Adipose tissue (tissue), 3 donors: ENCODE results near the gene MSANTD1. TPM values are rescaled to one million over a fixed set of nuclear protein-coding genes. Genes with fewer than 3 reads are reported as not detected.

Experiments used
- H3K27ac ChIP-seq: one replicate; pipeline ENCODE4 v1.5.1; 2013; ENCODE audit warnings: low read depth, low read length
- WGBS, 3 donors: extraction: QIAGEN DNeasy Blood & Tissue Kit; methylation state at CpG; one replicate each; pipeline ENCODE4 v1.1.7; 2013; 5-methylcytosine and 5-hydroxymethylcytosine counted together
- polyA plus RNA-seq, 3 donors: library from polyadenylated mRNA; stranded (reverse); fragments of 200-250 nt; gene quantifications; one replicate each; pipeline ENCODE4 v1.2.3, GENCODE V29; 2013
- donor health status: healthy with polysubstance abuse.
- donor health status: Bipolar disorder and iron deficiency.
- donor health status: healthy.

Gene MSANTD1
- polyA plus RNA-seq, 3 donors = 0.22 to 0.36 TPM; not detected in 1

DNA sequence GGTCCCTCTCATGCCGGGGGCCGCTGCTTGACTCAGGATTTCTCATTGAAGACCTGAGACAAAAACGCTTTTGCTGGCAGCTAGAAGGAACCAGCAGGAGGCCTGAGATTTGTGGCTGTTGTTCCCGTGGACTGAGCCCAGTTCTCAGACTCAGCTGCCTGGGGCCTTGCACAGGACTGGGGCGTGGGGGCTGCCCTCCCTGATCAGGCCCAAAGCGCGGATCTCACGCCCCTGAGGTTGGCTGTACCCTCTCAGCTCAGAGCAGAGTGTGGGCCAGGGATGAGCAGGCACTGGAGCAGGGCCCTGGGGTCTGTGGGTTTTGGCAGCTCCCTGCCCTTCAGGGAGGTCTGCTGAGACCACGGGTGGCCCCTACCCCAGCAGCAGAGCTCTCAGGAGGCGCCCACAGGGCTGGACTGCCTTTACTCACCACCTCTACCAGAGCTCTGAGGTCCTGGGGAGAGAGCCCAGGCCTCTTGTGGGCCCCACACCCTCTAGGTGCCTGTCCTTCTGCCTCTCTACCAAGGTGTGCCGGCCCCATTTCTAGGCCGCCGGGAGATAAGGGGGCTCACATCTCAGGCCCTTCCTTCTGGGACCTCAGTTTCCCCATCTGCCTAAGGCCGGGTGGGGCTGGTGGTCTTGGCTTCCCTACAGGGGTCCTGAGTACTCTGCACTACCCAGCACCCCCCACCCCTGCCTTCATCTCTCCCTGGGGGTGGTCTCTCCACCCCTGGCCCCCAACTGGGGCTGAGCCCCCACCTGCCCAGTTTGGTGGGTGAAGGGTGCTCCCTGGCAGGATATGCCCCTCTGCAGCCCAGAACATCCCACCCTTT, 5.6 kb downstream of the MSANTD1 start:
- 91 to 93% (median 93%) methylated on average over 14 of the region's 14 CpGs for WGBS, 3 donors
- no peak overlapping the region for H3K27ac ChIP-seq

- H3K27ac ChIP-seq = no peak overlapping the region
- 93 to 97% (median 95%) methylated on average over 33 to 36 of the region's 36 CpGs for WGBS, 3 donors
Measured at GRCh38 chr4:3255611-3256186, 6.7 kb downstream of the MSANTD1 start.

GRCh38 chr4:3256230-3257102, 7.5 kb downstream of the MSANTD1 start:
- no peak overlapping the region for H3K27ac ChIP-seq
- 85 to 93% (median 87%) methylated on average over 21 of the region's 21 CpGs for WGBS, 3 donors

GRCh38 chr4:3257103-3257555, 8.2 kb downstream of the MSANTD1 start:
- no peak overlapping the region for H3K27ac ChIP-seq
- WGBS, 3 donors = 91 to 93% (median 92%) methylated on average over 9 of the region's 9 CpGs

GRCh38 chr4:3257556-3258482, 8.9 kb downstream of the MSANTD1 start:
- H3K27ac ChIP-seq = no peak overlapping the region
- 86 to 93% (median 89%) methylated on average over 29 of the region's 29 CpGs for WGBS, 3 donors

- no peak overlapping the region for H3K27ac ChIP-seq
- 86 to 93% (median 92%) methylated on average over 35 of the region's 35 CpGs for WGBS, 3 donors
Measured at GRCh38 chr4:3261411-3262207, 12.7 kb downstream of the MSANTD1 start.

- no peak overlapping the region for H3K27ac ChIP-seq
- whole genome bisulfite sequencing, 3 donors = 84 to 91% (median 88%) methylated on average over 23 of the region's 23 CpGs
Measured at GRCh38 chr4:3262208-3263052, 13.5 kb downstream of the MSANTD1 start.

DNA sequence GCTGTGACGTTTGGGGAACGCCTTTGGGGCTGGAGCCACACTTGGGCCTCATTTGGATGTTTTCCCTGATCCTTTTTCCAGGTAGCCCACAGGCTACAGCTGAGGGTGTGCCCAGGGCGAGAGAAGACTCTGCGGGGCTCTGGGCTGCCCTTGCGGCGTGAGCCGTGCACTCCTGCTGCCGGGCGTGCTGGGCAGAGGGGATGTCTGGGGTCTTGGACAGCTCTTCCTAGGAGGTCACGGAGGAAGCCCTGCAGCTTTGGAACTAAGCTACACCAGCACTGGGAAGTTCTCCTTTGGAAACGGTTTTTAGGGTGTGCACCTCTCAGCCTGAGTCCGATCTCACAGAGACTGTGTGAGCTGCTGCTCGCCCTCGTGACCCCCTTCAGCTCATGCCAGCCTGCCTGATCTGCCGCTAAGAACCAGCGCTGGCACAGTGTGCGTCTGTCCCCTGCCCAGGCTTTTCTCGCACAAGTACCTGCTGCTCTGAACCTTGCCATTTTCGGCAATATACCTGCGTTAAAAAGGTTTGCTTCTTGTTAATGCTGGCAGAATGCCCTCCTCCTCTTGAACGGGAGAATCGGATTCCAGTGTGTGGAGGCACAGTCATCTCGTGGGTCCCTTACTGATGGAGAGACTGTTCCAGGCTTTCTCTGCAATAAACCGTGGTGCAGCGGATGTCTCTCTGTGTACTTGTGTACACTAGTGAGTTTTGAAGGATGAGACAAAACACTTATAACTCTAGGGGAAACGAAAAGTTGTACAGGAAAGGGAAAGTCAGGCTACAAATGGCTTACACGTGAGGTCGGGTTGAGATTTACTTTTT, 14.3 kb downstream of the MSANTD1 start:
- no peak overlapping the region for H3K27ac ChIP-seq
- 81 to 86% (median 84%) methylated on average over 28 of the region's 28 CpGs for WGBS, 3 donors

DNA sequence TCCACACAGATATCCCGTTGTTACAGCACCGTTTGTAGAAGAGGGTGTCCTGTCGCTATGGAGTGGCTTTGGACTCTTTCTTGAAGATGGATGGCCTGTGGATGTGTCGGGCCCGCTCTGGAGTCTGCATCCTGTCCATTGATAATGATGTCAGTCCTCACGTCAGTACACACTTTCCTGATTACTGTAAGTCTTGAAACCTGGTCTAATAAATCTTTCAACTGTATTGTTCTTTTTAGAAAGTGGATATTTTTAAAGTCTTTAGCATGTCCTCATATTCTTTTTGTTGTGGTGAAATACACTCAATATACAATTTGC, 14.9 kb downstream of the MSANTD1 start:
- H3K27ac ChIP-seq = no peak overlapping the region
- 53 to 85% (median 72%) methylated on average over 6 of the region's 6 CpGs for WGBS, 3 donors

GRCh38 chr4:3266076-3266475, 17.1 kb downstream of the MSANTD1 start:
- 95 to 97% (median 96%) methylated on average over 17 of the region's 17 CpGs for WGBS, 3 donors
- H3K27ac ChIP-seq = no peak overlapping the region

DNA sequence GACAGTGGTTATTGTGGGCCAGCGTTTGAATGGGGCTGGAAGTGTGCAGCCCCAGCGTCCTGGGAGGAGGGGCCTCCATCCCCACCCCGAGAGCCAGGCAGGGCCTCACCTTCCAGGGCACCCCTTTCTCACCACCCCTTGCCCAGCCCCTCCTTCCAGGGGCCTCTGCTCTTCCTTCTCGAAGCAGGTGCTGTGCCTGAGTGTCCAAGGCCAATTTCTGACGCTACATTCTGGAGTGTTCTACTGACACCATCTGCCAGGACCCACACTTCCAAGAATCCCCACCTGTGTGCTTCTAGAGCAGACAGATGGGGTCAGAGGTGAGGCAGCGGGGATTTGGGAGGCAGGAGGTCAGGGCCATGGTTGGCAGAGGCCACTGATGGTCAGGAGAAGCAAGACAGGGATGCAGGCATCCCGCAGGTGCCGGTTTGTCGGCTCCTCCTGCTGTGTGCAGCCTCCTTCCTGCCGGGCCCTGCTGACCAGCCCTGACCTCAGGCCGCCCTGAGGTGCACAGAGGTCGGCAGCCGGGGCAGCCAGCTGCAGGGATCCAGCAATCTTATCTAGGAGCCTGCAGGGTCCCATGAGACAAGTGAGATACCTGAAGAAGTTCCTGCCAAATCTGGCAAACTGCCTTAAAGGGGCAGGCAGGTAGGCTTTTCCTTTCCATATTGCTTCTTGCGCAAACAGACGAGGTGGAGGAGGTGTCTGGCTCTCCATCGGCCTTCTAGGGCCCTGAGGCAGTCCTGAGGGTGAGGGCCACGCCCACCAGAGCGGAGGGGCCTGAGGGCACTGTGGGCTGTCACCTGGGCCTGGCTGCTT, 18.8 kb downstream of the MSANTD1 start:
- H3K27ac ChIP-seq = no peak overlapping the region
- 59 to 82% (median 81%) methylated on average over 18 of the region's 18 CpGs for WGBS, 3 donors

GRCh38 chr4:3268395-3269104, 19.6 kb downstream of the MSANTD1 start:
- H3K27ac ChIP-seq = no peak overlapping the region
- WGBS, 3 donors = 76 to 91% (median 90%) methylated on average over 17 of the region's 17 CpGs

DNA sequence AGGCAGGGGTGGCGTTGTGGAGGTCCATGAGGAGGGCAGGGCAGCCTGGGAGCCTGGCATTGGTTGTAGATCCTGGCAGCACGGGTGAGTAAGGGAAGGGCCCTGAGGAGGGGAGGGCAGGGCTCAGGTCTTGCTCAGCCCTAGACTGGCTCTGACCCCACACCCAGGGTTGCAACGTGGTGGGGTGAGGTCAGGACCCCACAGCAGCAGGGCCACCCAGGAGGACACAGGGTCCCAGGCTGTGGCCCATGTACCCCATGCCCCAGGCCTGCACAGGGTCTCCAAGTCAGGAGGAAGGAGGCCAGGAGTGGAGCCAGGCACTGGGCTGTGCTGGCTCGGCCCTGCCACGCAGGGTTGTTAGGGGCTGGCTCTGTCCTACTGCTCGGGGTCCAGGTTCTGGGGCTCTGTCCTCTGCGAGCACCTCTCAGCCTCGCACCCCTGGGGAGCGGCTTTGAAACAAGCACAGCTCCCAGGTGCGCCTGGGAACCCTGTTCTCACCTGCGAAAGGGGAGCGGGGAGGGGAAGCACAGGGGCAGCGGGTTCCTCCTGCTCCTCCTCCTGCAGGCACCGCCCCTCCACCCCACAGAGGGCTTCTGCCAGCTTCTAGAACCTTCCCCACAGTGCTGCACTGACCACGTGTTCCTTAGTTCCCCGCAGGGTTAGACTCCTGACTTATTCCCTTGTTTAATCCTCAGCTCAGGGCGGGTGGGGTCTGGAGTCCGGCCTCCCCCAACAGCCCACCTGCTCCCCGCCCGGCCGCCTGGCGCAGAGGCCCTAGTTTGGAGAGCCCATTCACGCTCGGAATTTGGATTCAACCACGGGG, 20.4 kb downstream of the MSANTD1 start:
- no peak overlapping the region for H3K27ac ChIP-seq
- WGBS, 3 donors = 87 to 88% (median 88%) methylated on average over 24 to 25 of the region's 25 CpGs
